Neural cell (in vitro differentiated cells): ENCODE results near the gene AK5.

Experiments used
- EP300 ChIP-seq: fragments of 450-650 bp; conservative IDR thresholded peaks from 2 replicates; pipeline ENCODE4 v1.6.1; 2014; ENCODE audit warnings: antibody characterized with exemption, mild to moderate bottlenecking, moderate library complexity; ENCODE audit not compliant: poor library complexity, severe bottlenecking
- EZH2 ChIP-seq: fragments of 200-600, 300-800 bp; shearing (Covaris generic), sonication (generic); IDR thresholded peaks from 2 replicates; pipeline ENCODE4 v1.6.1; 2014; ENCODE audit warnings: antibody characterized with exemption, low read length, borderline replicate concordance, mild to moderate bottlenecking; ENCODE audit not compliant: insufficient read depth, poor library complexity, severe bottlenecking
- POLR2AphosphoS5 ChIP-seq: IDR thresholded peaks from 2 replicates; pipeline ENCODE4 v1.6.1; 2012
- REST ChIP-seq: IDR thresholded peaks from 2 replicates; pipeline ENCODE4 v1.6.1; 2012; ENCODE audit warnings: borderline replicate concordance
- TF ChIP-seq, protein P1 (sequence below): fragments of 450-650 bp; IDR thresholded peaks from 2 replicates; pipeline ENCODE4 v1.5.1; 2014; ENCODE audit warnings: antibody characterized with exemption, mild to moderate bottlenecking, moderate library complexity; ENCODE audit not compliant: poor library complexity, severe bottlenecking

DNA sequence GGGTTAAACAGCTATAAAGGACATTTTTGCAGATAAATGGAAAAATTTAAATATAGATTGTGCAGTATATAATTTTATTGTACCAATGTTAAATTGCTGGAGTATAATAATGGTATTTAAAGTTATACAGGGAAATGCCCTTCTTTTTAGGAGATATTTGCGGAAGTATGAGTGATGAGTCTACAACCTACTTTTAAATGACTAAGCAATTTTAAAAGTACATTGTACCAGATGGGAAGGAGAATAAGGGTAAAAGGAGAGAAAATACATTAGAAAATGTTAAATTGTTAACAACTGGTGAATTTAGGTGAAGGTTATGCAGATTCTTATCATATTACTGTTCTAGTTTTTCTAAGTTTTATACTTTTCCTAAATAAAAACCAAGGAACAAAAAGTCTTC is 308.8 kb downstream of the AK5 start:
- TF ChIP-seq, protein P1, sequence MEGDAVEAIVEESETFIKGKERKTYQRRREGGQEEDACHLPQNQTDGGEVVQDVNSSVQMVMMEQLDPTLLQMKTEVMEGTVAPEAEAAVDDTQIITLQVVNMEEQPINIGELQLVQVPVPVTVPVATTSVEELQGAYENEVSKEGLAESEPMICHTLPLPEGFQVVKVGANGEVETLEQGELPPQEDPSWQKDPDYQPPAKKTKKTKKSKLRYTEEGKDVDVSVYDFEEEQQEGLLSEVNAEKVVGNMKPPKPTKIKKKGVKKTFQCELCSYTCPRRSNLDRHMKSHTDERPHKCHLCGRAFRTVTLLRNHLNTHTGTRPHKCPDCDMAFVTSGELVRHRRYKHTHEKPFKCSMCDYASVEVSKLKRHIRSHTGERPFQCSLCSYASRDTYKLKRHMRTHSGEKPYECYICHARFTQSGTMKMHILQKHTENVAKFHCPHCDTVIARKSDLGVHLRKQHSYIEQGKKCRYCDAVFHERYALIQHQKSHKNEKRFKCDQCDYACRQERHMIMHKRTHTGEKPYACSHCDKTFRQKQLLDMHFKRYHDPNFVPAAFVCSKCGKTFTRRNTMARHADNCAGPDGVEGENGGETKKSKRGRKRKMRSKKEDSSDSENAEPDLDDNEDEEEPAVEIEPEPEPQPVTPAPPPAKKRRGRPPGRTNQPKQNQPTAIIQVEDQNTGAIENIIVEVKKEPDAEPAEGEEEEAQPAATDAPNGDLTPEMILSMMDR, result no peak
- TF ChIP-seq POLR2AphosphoS5 (no peak), EZH2 (no peak), REST (no peak), EP300 (no peak)
